Activated B cell treated with CpG ODN at 0.5 μM for 24 hours (primary cell): ENCODE data around the gene TMEM242. TPM values are rescaled to one million over a fixed set of nuclear protein-coding genes. Genes with fewer than 3 reads are reported as not detected.

Experiments used
- ATAC-seq: fragments of 200-7000 bp; cut with Tn5 transposase; one replicate; pipeline ENCODE4 v1.10.0; 2021; ENCODE audit warnings: low read depth, mild to moderate bottlenecking, moderate library complexity
- CTCF ChIA-PET: fragments of 350-600 bp; sonication (Branson Sonifier 250); formaldehyde crosslinking; loops from one replicate; lab custom pipeline; 2021; ENCODE audit warnings: antibody characterized with exemption; lab: Charles Lee
- POLR2A ChIA-PET: fragments of 350-600 bp; sonication (Branson Sonifier 250); formaldehyde crosslinking; loops from one replicate; lab custom pipeline; 2021; ENCODE audit warnings: antibody characterized with exemption; lab: Charles Lee
- DNase-seq: peaks from one replicate; pipeline ENCODE4 v3.0.0; 2022
- H3K27ac Mint-ChIP-seq: one replicate; pipeline ENCODE4 v1.8.0; 2020; ENCODE audit warnings: mixed read lengths
- H3K27me3 Mint-ChIP-seq: one replicate; pipeline ENCODE4 v1.8.0; 2021; ENCODE audit warnings: mixed read lengths
- H3K36me3 Mint-ChIP-seq: one replicate; pipeline ENCODE4 v1.8.0; 2021; ENCODE audit warnings: low read depth, mixed read lengths
- H3K4me1 Mint-ChIP-seq: one replicate; pipeline ENCODE4 v1.8.0; 2021; ENCODE audit warnings: mixed read lengths
- H3K4me3 Mint-ChIP-seq: one replicate; pipeline ENCODE4 v1.8.0; 2020; ENCODE audit warnings: mild to moderate bottlenecking, mixed read lengths
- H3K9me3 Mint-ChIP-seq: one replicate; pipeline ENCODE4 v1.8.0; 2020; ENCODE audit warnings: mixed read lengths
- intact Hi-C: fragments of 100-400 bp; cut with micrococcal nuclease; formaldehyde crosslinking; loops from one replicate; pipeline ENCODE4 v1.15.1; 2024
- total RNA-seq: library from RNA; stranded (reverse); gene quantifications from 2 replicates; pipeline ENCODE4 v1.2.3, GENCODE V29; 2022
- TF ChIP-seq, protein P1 (sequence below): fragments of 200-600 bp; IDR thresholded peaks from one replicate; pipeline ENCODE4 v1.8.0; 2022; ENCODE audit warnings: antibody characterized with exemption, mild to moderate bottlenecking

Gene TMEM242
- total RNA-seq, 1 donor from 2014 or later, result 17.6 TPM

DNA sequence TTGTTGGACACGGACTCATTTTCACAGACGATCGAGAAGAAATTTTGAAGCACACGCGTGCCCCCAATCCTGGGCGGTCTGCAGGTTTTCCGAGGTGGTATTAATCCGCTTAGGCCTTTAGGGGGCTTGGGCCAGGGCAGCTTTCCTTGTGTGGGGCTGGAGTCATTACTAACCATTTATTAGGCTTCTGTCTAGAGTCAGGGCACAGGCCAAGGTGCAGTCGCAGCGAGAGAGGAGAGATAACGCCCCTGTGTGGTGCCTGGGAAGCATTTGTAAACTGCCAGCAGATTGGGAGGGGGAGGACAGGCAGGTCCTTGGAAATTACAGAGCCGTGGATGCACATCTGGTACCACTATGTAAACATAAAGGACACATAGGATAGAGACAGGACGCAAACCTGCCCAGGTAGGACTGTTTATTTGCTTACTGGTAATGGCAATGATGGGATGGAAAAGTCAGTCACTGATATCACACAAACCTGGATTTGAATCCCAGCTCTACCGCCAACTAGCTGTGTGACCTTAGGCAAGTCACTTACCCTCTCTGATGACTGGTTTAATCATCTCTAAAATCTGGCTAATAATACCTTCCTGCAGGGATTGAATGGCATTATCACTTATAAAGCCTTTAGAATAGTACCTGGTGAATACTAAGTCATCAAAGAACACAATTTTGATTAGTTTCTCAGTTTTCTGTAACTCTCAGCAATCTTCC, 76.4 kb downstream of the TMEM242 start:
- CTCF ChIA-PET, result no interaction called here
- peaks cover 12% of the 10 kb centered on the region for H3K9me3 Mint-ChIP-seq
- H3K27me3 Mint-ChIP-seq, result peaks cover 16% of the 10 kb centered on the region
- DNase-seq, result no peak
- H3K27ac Mint-ChIP-seq, result no peak overlapping the region
- TF ChIP-seq, protein P1, sequence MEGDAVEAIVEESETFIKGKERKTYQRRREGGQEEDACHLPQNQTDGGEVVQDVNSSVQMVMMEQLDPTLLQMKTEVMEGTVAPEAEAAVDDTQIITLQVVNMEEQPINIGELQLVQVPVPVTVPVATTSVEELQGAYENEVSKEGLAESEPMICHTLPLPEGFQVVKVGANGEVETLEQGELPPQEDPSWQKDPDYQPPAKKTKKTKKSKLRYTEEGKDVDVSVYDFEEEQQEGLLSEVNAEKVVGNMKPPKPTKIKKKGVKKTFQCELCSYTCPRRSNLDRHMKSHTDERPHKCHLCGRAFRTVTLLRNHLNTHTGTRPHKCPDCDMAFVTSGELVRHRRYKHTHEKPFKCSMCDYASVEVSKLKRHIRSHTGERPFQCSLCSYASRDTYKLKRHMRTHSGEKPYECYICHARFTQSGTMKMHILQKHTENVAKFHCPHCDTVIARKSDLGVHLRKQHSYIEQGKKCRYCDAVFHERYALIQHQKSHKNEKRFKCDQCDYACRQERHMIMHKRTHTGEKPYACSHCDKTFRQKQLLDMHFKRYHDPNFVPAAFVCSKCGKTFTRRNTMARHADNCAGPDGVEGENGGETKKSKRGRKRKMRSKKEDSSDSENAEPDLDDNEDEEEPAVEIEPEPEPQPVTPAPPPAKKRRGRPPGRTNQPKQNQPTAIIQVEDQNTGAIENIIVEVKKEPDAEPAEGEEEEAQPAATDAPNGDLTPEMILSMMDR, result no peak
- no peaks in the 10 kb centered on the region for H3K4me1 Mint-ChIP-seq
- no peaks in the 10 kb centered on the region for H3K36me3 Mint-ChIP-seq
- ATAC-seq, result no peak
- POLR2A ChIA-PET, result no interaction called here
- H3K4me3 Mint-ChIP-seq, result no peak overlapping the region
- intact Hi-C loops, result no loop called here

DNA sequence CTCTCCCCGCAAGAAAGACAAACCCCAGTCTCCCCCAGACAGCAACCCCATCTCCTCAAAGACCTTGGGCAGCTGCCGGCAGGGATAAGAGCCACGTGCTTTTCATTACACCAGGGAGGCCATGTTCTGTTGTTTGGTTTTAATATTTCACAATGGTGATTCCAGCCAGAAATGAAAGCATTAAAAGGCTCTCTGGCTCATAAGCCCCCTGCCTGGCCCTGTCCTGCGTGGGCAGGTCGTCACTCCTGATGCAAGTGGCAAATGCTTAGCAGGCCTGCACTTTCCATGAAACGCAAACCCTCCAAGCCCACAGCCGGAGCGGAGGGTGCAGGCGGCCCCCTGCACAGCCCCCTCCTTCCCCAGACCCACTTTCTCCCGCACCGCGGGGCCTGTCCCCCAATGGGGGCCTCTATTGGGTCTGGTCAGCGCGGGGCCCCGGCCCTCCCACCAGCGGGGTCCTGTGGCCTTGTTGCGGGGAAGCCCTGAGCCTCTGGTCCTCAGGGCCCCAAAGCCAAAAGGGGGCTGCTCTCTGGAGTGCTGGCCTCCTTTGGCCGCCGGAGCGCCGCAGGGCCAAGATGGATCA, 77.2 kb downstream of the TMEM242 start:
- no peak for DNase-seq
- TF ChIP-seq, protein P1, result no peak
- ATAC-seq, result no peak
- no peak overlapping the region for H3K27ac Mint-ChIP-seq
- CTCF ChIA-PET, result no interaction called here
- no peak overlapping the region for H3K4me3 Mint-ChIP-seq
- H3K27me3 Mint-ChIP-seq, result peaks cover 14% of the 10 kb centered on the region
- POLR2A ChIA-PET, result no interaction called here
- intact Hi-C loops, result no loop called here
- H3K36me3 Mint-ChIP-seq, result no peaks in the 10 kb centered on the region
- H3K9me3 Mint-ChIP-seq, result peaks cover 12% of the 10 kb centered on the region
- H3K4me1 Mint-ChIP-seq, result no peaks in the 10 kb centered on the region

DNA sequence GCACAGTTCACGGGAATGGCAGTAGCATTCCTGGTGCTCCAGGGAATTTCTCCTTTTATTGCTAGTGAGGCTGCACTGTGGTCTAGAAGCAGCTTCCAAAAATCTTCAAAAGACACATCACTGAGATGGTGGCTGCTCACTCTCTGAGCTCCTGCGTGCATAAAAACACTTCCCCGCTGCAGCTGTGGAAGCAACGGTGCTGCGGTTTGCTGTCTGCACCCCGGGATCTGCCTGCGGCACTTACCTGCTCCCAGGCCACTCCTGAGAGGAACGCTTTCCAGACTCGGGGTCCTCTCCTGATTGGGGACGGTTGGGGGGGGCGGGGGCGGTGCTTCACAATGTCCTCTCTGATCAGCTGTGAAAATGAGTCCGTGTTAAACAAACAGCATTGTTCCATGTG, 77.9 kb downstream of the TMEM242 start:
- intact Hi-C loops, result no loop called here
- TF ChIP-seq, protein P1, result no peak
- Mint-ChIP-seq H3K36me3 (no peaks in the 10 kb centered on the region), H3K9me3 (peaks cover 12% of the 10 kb centered on the region), H3K27me3 (peaks cover 10% of the 10 kb centered on the region), H3K4me3 (no peak overlapping the region), H3K4me1 (peaks cover 2% of the 10 kb centered on the region), H3K27ac (no peak overlapping the region)
- DNase-seq (no peak), ATAC-seq (no peak)
- POLR2A ChIA-PET, result interaction anchor here (0.7 kb wide), 1 partner anchor 124 kb away, joined by 5 read pairs; no protein-coding TSS in a partner anchor
- CTCF ChIA-PET, result interaction anchor here (1.0 kb wide), 1 partner anchor 10 kb away, joined by 3 read pairs; no protein-coding TSS in a partner anchor

DNA sequence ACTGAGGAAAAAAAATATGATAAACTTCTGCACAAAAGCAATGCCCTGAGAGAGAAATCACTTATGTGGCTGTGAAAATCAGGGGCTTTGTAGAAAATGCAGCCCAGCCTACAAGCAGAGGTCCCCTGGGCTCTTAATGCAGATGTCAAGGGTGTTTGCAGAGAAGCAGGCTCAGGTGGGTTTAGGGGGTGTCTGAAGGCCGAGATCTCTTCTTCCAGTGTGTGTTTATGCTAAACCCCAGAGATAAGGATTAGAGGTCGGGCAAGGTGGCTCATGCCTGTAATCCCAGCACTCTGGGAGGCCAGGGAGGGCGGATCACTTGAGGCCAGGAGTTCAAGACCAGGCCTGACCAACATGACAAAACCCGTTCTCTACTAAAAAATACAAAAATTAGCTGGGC, 78.5 kb downstream of the TMEM242 start:
- Mint-ChIP-seq H3K27ac (no peak overlapping the region), H3K27me3 (peaks cover 10% of the 10 kb centered on the region), H3K4me3 (no peak overlapping the region), H3K9me3 (peaks cover 12% of the 10 kb centered on the region), H3K4me1 (peaks cover 4% of the 10 kb centered on the region), H3K36me3 (no peaks in the 10 kb centered on the region)
- no peak for ATAC-seq
- TF ChIP-seq, protein P1, result no peak
- DNase-seq, result no peak
- ChIA-PET CTCF (interaction anchor here (1.0 kb wide), 1 partner anchor 9 kb away, joined by 3 read pairs; no protein-coding TSS in a partner anchor), POLR2A (interaction anchor here (0.7 kb wide), 1 partner anchor 123 kb away, joined by 5 read pairs; no protein-coding TSS in a partner anchor)
- intact Hi-C loops, result no loop called here

DNA sequence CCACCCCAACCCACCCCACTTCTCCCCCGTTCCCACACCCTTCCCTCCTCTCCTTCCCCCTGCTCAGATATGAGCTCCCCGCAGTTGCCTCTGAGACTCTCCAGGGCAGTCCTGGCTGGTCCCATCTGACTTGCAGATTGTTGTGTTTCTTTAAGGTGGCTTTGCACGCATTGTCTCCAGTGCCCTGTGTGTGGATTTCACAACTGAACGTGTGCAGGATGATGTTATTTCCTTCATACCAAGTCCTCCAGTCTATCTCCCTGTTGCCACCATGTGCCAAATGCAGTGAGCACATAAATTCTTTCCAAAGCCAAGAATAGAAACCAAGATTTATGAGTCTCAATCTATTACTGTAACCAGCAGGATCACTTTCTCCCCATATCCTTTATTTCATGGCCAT, 79.1 kb downstream of the TMEM242 start:
- ChIA-PET POLR2A (no interaction called here), CTCF (no interaction called here)
- no peak for ATAC-seq
- H3K27ac Mint-ChIP-seq, result no peak overlapping the region
- H3K4me1 Mint-ChIP-seq, result peaks cover 4% of the 10 kb centered on the region
- no peak overlapping the region for H3K4me3 Mint-ChIP-seq
- no peaks in the 10 kb centered on the region for H3K36me3 Mint-ChIP-seq
- TF ChIP-seq, protein P1, result no peak
- intact Hi-C loops, result no loop called here
- DNase-seq, result no peak
- peaks cover 12% of the 10 kb centered on the region for H3K9me3 Mint-ChIP-seq
- H3K27me3 Mint-ChIP-seq, result peaks cover 10% of the 10 kb centered on the region
